ENCODE data around the gene CLIC6. TPM values are rescaled to one million over a fixed set of nuclear protein-coding genes. Genes with fewer than 3 reads are reported as not detected.

CLIC6 gene
- total and polyA plus RNA-seq, 4 experiments from 2014 or later, result 0.09 to 0.67 (median 0.30) TPM; not detected in 1

DNA sequence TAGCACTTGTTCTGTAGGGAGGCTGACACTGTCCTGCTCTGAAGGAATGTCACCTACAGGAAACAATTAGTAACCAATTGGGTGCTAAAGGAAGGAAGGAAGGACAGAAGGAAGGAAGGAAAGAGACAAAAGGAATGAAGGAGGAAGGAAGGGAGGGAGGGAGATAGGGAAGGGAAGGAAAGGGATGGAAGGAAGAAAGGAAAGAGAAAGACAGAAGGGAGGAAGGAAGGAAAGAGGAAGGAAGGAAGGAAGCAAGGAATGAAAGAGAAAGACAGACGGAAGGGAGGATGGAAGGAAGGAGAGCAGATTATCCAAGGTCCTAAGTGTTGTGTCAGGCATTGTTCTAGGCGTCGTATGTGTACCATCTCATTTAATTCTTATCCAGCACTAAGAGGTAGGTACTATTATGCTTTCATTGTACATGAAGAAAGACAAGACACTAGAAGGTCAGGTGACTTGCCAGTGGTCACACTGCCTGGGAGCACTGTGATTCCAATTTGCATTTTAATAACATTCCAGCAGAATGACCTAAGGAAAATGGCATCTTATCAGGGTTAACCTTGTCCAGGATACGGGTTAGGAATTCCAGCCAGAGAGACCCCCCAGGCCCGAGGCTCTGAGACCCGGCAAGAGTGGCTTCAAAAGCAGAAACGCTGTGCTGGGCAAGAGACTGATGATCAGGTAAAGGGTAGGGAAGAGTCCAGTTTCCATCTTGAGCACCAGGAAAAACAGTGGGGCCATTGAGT, 29.6 kb downstream of the CLIC6 start:
- H3K9me3 Mint-ChIP-seq, result peaks cover 0 to 3% (median 0%) of the 10 kb centered on the region in 8 donors
- Histone ChIP-seq H3K4me1 (ENCODE audit: insufficient read depth, low read length) (no peaks in the 10 kb centered on the region), H3K36me3 (ENCODE audit: insufficient read depth, low read length) (no peaks in the 10 kb centered on the region), H3K27ac (ENCODE audit: low read depth, low read length) (no peak overlapping the region), H3K4me3 (ENCODE audit: low read length in 2 of 2) (no peak overlapping the region), H3K27me3 (ENCODE audit: insufficient read depth, low read length) (no peaks in the 10 kb centered on the region), H3K9me3 (ENCODE audit: control insufficient read depth in 1 of 2, low read length in 2 of 2) (no peaks in the 10 kb centered on the region)
- H3K27me3 Mint-ChIP-seq, result peaks cover 3 to 7% of the 10 kb centered on the region in 2 donors
- H3K4me3 Mint-ChIP-seq, result peak overlapping the region in 1 of 8 donors; percentile 17
- H3K36me3 Mint-ChIP-seq, result no peaks in the 10 kb centered on the region
- no peak for DNase-seq
- CTCF ChIA-PET (ENCODE audit: partially characterized antibody), result interaction anchor here (0.7 to 2.5 kb wide), 3 partner anchors 10 to 1330 kb away, joined by 3 to 10 read pairs (median 3); no protein-coding TSS in a partner anchor
- POLR2A ChIA-PET (ENCODE audit: partially characterized antibody), result no interaction called here
- H3K4me1 Mint-ChIP-seq, result peaks cover 0 to 2% (median 0%) of the 10 kb centered on the region in 4 donors
- intact Hi-C loops (cut with micrococcal nuclease), result no loop called here
- H3K27ac Mint-ChIP-seq, result no peak overlapping the region

DNA sequence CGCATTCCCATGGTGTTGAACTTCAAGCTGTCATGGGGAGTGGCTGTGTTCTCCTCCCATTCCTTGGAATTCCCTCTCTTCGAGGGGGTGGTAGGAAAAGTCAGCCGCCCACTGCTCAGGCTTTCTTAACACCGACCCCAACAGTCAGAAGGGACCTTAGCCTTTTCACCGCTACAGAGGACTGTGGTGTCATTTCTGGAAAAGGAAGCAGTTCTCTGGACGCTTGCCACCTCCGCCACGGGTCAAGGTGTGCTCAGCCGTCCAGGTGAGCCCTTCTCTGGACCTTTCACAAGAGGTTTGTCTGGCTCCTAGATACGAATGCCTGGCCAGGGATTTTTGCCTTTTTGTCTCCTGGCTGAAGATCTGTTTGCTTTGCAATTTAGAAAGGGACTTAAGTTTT, 31.8 kb downstream of the CLIC6 start:
- Histone ChIP-seq H3K9me3 (ENCODE audit: control insufficient read depth in 1 of 2, low read length in 2 of 2) (no peaks in the 10 kb centered on the region), H3K36me3 (ENCODE audit: insufficient read depth, low read length) (no peaks in the 10 kb centered on the region), H3K27ac (ENCODE audit: low read depth, low read length) (no peak overlapping the region), H3K4me1 (ENCODE audit: insufficient read depth, low read length) (no peaks in the 10 kb centered on the region), H3K27me3 (ENCODE audit: insufficient read depth, low read length) (no peaks in the 10 kb centered on the region), H3K4me3 (ENCODE audit: low read length in 2 of 2) (no peak overlapping the region)
- H3K36me3 Mint-ChIP-seq, result no peaks in the 10 kb centered on the region
- H3K9me3 Mint-ChIP-seq, result no peaks in the 10 kb centered on the region
- ChIA-PET POLR2A (ENCODE audit: partially characterized antibody) (no interaction called here), CTCF (ENCODE audit: partially characterized antibody) (interaction anchor here (1.3 kb wide), 2 partner anchors 11 to 13 kb away, joined by 3 to 5 read pairs; no protein-coding TSS in a partner anchor)
- H3K4me3 Mint-ChIP-seq, result no peak overlapping the region
- no peak for DNase-seq
- intact Hi-C loops (cut with micrococcal nuclease), result no loop called here
- H3K27ac Mint-ChIP-seq, result no peak overlapping the region
- no peaks in the 10 kb centered on the region for H3K4me1 Mint-ChIP-seq
- peaks cover 3 to 10% of the 10 kb centered on the region in 2 donors for H3K27me3 Mint-ChIP-seq

DNA sequence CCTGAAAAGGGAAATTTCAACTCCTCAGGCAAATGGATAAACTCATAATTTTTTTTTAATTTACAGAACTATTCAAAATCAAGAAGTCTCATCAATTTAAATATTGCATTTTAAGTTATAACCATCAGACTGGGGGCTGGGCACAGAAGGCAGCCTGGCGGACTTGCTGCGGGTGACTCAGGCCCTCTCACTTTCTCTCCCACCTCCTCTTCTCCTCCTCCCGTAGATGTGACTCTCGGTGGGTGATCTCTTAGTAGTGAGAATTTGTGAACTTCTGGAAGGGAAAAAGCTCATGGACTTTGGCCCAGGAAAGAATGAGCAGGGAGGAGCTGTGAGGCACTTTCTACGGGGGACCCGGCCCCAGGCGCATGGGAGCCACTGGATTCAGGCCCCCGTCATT, 32.9 kb downstream of the CLIC6 start:
- Histone ChIP-seq H3K4me3 (ENCODE audit: low read length in 2 of 2) (no peak overlapping the region), H3K27me3 (ENCODE audit: insufficient read depth, low read length) (no peaks in the 10 kb centered on the region), H3K27ac (ENCODE audit: low read depth, low read length) (no peak overlapping the region), H3K9me3 (ENCODE audit: control insufficient read depth in 1 of 2, low read length in 2 of 2) (no peaks in the 10 kb centered on the region), H3K4me1 (ENCODE audit: insufficient read depth, low read length) (no peaks in the 10 kb centered on the region), H3K36me3 (ENCODE audit: insufficient read depth, low read length) (no peaks in the 10 kb centered on the region)
- Mint-ChIP-seq H3K27ac (no peak overlapping the region), H3K4me3 (no peak overlapping the region), H3K36me3 (no peaks in the 10 kb centered on the region), H3K4me1 (peaks cover 0 to 3% (median 0%) of the 10 kb centered on the region in 4 donors), H3K9me3 (no peaks in the 10 kb centered on the region), H3K27me3 (peaks cover 3 to 10% of the 10 kb centered on the region in 2 donors)
- no peak for DNase-seq
- ChIA-PET POLR2A (ENCODE audit: partially characterized antibody) (no interaction called here), CTCF (ENCODE audit: partially characterized antibody) (interaction anchor here (0.8 kb wide), 1 partner anchor 11 kb away, joined by 3 read pairs; no protein-coding TSS in a partner anchor)
- intact Hi-C loops (cut with micrococcal nuclease), result no loop called here

- no peaks in the 10 kb centered on the region for H3K27me3 ChIP-seq (ENCODE audit: insufficient read depth, low read length)
- H3K4me1 ChIP-seq (ENCODE audit: insufficient read depth, low read length), result peaks cover 4% of the 10 kb centered on the region
- ChIA-PET POLR2A (ENCODE audit: partially characterized antibody) (no interaction called here), CTCF (ENCODE audit: partially characterized antibody) (no interaction called here)
- H3K36me3 ChIP-seq (ENCODE audit: insufficient read depth, low read length), result no peaks in the 10 kb centered on the region
- intact Hi-C loops (cut with micrococcal nuclease), result no loop called here
- no peaks in the 10 kb centered on the region for H3K9me3 Mint-ChIP-seq
- no peak overlapping the region for H3K27ac ChIP-seq (ENCODE audit: low read depth, low read length)
- no peaks in the 10 kb centered on the region for H3K36me3 Mint-ChIP-seq
- H3K4me3 ChIP-seq (ENCODE audit: low read length in 2 of 2), result no peak overlapping the region
- peaks cover 3 to 7% (median 6%) of the 10 kb centered on the region in 4 donors for H3K4me1 Mint-ChIP-seq
- DNase-seq, result no peak
- peaks cover 3 to 10% of the 10 kb centered on the region in 2 donors for H3K27me3 Mint-ChIP-seq
- no peaks in the 10 kb centered on the region for H3K9me3 ChIP-seq (ENCODE audit: control insufficient read depth in 1 of 2, low read length in 2 of 2)
- no peak overlapping the region for H3K27ac Mint-ChIP-seq
- no peak overlapping the region for H3K4me3 Mint-ChIP-seq
These were observed 33.8 kb downstream of the CLIC6 start for GRCh38 chr21:34702341-34703170.

DNA sequence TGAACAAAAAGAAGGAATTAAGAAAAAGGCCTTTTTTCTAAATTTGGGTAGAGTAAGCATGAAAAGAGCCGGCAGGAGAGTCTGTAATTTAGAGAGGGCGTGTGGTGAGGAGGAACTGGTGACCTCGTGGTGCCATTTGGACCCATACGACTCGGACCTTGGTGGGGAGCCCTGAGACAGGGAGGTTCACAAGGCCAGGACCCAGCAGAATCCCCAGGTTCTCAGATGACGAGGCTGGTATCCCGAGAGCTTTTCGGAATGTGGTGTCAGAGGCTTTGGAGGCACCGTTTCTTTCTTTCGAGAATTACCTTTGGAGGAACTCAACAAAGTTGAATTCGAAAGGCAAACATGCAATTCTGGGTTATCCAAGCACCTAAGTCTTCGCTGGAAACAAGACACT, 34.8 kb downstream of the CLIC6 start:
- Mint-ChIP-seq H3K27me3 (peaks cover 4 to 10% of the 10 kb centered on the region in 2 donors), H3K4me1 (peaks cover 13 to 17% (median 15%) of the 10 kb centered on the region in 4 donors), H3K4me3 (no peak overlapping the region), H3K36me3 (no peaks in the 10 kb centered on the region), H3K27ac (no peak overlapping the region), H3K9me3 (no peaks in the 10 kb centered on the region)
- Histone ChIP-seq H3K27me3 (ENCODE audit: insufficient read depth, low read length) (no peaks in the 10 kb centered on the region), H3K27ac (ENCODE audit: low read depth, low read length) (no peak overlapping the region), H3K4me3 (ENCODE audit: low read length in 2 of 2) (no peak overlapping the region), H3K36me3 (ENCODE audit: insufficient read depth, low read length) (no peaks in the 10 kb centered on the region), H3K9me3 (ENCODE audit: control insufficient read depth in 1 of 2, low read length in 2 of 2) (no peaks in the 10 kb centered on the region), H3K4me1 (ENCODE audit: insufficient read depth, low read length) (peaks cover 14% of the 10 kb centered on the region)
- DNase-seq, result no peak
- ChIA-PET POLR2A (ENCODE audit: partially characterized antibody) (no interaction called here), CTCF (ENCODE audit: partially characterized antibody) (interaction anchor here (1.6 kb wide), 1 partner anchor 15 kb away, joined by 4 read pairs; no protein-coding TSS in a partner anchor)
- intact Hi-C loops (cut with micrococcal nuclease), result no loop called here

DNA sequence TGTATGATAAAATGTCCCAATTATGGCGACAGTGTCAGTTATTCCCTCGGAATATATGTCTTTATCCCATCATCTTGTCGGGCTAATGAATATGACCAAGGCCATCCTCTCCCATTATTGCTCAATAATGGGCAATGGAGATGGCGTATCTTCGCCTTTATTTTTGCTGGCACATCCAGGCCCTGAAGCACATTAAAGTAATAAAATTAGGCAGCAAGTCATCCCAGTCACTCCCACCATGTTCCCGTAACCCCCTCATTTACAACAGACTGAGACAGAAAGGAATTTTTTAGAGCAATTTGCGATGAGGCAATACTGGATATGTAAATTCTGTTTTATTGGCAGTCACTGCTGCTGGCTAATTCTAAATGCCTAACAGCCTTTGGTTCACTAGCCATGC, 35.3 kb downstream of the CLIC6 start:
- H3K36me3 Mint-ChIP-seq, result no peaks in the 10 kb centered on the region
- intact Hi-C loops (cut with micrococcal nuclease), result no loop called here
- H3K4me1 Mint-ChIP-seq, result peaks cover 13 to 22% (median 17%) of the 10 kb centered on the region in 4 donors
- H3K27ac ChIP-seq (ENCODE audit: low read depth, low read length), result no peak overlapping the region
- ChIA-PET CTCF (ENCODE audit: partially characterized antibody) (interaction anchor here (1.6 kb wide), 1 partner anchor 15 kb away, joined by 4 read pairs; no protein-coding TSS in a partner anchor), POLR2A (ENCODE audit: partially characterized antibody) (no interaction called here)
- H3K9me3 Mint-ChIP-seq, result no peaks in the 10 kb centered on the region
- H3K4me3 ChIP-seq (ENCODE audit: low read length in 2 of 2), result no peak overlapping the region
- no peak overlapping the region for H3K4me3 Mint-ChIP-seq
- no peak for DNase-seq
- H3K27ac Mint-ChIP-seq, result no peak overlapping the region
- H3K27me3 ChIP-seq (ENCODE audit: insufficient read depth, low read length), result no peaks in the 10 kb centered on the region
- H3K36me3 ChIP-seq (ENCODE audit: insufficient read depth, low read length), result no peaks in the 10 kb centered on the region
- peaks cover 3 to 10% of the 10 kb centered on the region in 2 donors for H3K27me3 Mint-ChIP-seq
- peaks cover 18% of the 10 kb centered on the region for H3K4me1 ChIP-seq (ENCODE audit: insufficient read depth, low read length)
- H3K9me3 ChIP-seq (ENCODE audit: control insufficient read depth in 1 of 2, low read length in 2 of 2), result no peaks in the 10 kb centered on the region

DNA sequence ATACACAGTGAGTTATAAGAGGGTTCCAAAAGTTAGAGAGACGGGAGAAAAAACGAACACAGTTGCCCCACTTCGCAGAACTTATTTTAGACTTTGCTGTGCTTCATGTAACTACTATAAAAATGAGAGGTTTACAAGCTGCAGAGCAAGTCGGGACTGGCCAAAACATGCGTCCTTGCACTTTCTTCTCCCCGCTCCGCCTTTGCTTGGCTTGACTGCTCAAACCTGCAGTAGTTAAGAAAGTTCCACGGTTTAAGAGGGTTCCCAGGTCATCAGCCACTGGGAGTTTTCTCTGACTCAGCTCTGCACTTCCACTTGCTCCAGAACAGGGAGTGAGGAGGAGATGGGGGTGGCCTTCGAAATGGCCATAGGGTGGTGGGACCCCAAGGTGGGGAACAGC, 36.2 kb downstream of the CLIC6 start:
- peaks cover 3 to 10% of the 10 kb centered on the region in 2 donors for H3K27me3 Mint-ChIP-seq
- H3K4me1 Mint-ChIP-seq, result peaks cover 13 to 22% (median 17%) of the 10 kb centered on the region in 4 donors
- no peak overlapping the region for H3K4me3 Mint-ChIP-seq
- H3K4me1 ChIP-seq (ENCODE audit: insufficient read depth, low read length), result peaks cover 18% of the 10 kb centered on the region
- no peaks in the 10 kb centered on the region for H3K36me3 ChIP-seq (ENCODE audit: insufficient read depth, low read length)
- no peaks in the 10 kb centered on the region for H3K27me3 ChIP-seq (ENCODE audit: insufficient read depth, low read length)
- POLR2A ChIA-PET (ENCODE audit: partially characterized antibody), result no interaction called here
- intact Hi-C loops (cut with micrococcal nuclease), result no loop called here
- CTCF ChIA-PET (ENCODE audit: partially characterized antibody), result interaction anchor here (1.6 kb wide), 1 partner anchor 16 kb away, joined by 4 read pairs; no protein-coding TSS in a partner anchor
- no peak overlapping the region for H3K4me3 ChIP-seq (ENCODE audit: low read length in 2 of 2)
- no peak overlapping the region for H3K27ac Mint-ChIP-seq
- no peaks in the 10 kb centered on the region for H3K36me3 Mint-ChIP-seq
- DNase-seq, result no peak
- H3K27ac ChIP-seq (ENCODE audit: low read depth, low read length), result no peak overlapping the region
- H3K9me3 Mint-ChIP-seq, result no peaks in the 10 kb centered on the region
- H3K9me3 ChIP-seq (ENCODE audit: control insufficient read depth in 1 of 2, low read length in 2 of 2), result no peaks in the 10 kb centered on the region
